Measurements from ENCODE around the gene GUCY1A1.

Gene GUCY1A1

GRCh38 chr4:155666344-155667221 is at the start of gene GUCY1A1:
Gene GUCY1A1, plus strand, starts transcription at chr4:155666848. Its CDS starts 30,020 bp downstream, at chr4:155696868.
- H3K27ac ChIP-seq: peak within 1 kb of the TSS; percentile 95
- TF ChIP-seq CTCF (conservative IDR thresholded peaks at IDR 0.05) (no peak), ZFX (IDR thresholded peaks at IDR 0.05) (no peak)

- no peak overlapping the region for H3K27ac ChIP-seq
- TF ChIP-seq ZFX (IDR thresholded peaks at IDR 0.05): no peak
- no peak for TF ChIP-seq CTCF (conservative IDR thresholded peaks at IDR 0.05)
Measured at GRCh38 chr4:155617296-155617695, 49.4 kb upstream of the GUCY1A1 start.

- TF ChIP-seq CTCF (conservative IDR thresholded peaks at IDR 0.05) (no peak), ZFX (IDR thresholded peaks at IDR 0.05) (no peak)
Measured at GRCh38 chr4:155618183-155618838, 48.3 kb upstream of the GUCY1A1 start.

GRCh38 chr4:155620637-155621036 is 46.0 kb upstream of the GUCY1A1 start:
- TF ChIP-seq ZFX (IDR thresholded peaks at IDR 0.05) (no peak), CTCF (conservative IDR thresholded peaks at IDR 0.05) (no peak)
- no peak overlapping the region for H3K27ac ChIP-seq

More at GRCh38 chr4:155618183-155618838, 48.3 kb upstream of the GUCY1A1 start:
- H3K27ac ChIP-seq: no peak overlapping the region

GRCh38 chr4:155624478-155624877 is 42.2 kb upstream of the GUCY1A1 start:
- no peak for TF ChIP-seq ZFX (IDR thresholded peaks at IDR 0.05)
- TF ChIP-seq CTCF (conservative IDR thresholded peaks at IDR 0.05): no peak

GRCh38 chr4:155626561-155626960 is 40.1 kb upstream of the GUCY1A1 start:
- H3K27ac ChIP-seq: no peak overlapping the region
- no peak for TF ChIP-seq CTCF (conservative IDR thresholded peaks at IDR 0.05)
- TF ChIP-seq ZFX (IDR thresholded peaks at IDR 0.05): no peak

More at GRCh38 chr4:155624478-155624877, 42.2 kb upstream of the GUCY1A1 start:
- no peak overlapping the region for H3K27ac ChIP-seq
